Measurements from ENCODE around the gene KIF26B.

Gene KIF26B

GRCh38 chr1:245261786-245262185 is 107.0 kb downstream of the KIF26B start:
- TF ChIP-seq CTCF (IDR thresholded peaks at IDR 0.05), result no peak

GRCh38 chr1:245263529-245264095 is 108.8 kb downstream of the KIF26B start:
- no peak for TF ChIP-seq CTCF (IDR thresholded peaks at IDR 0.05)

- TF ChIP-seq CTCF (IDR thresholded peaks at IDR 0.05), result no peak
Measured at GRCh38 chr1:245264226-245264625, 109.4 kb downstream of the KIF26B start.

- TF ChIP-seq CTCF (IDR thresholded peaks at IDR 0.05), result no peak
Measured at GRCh38 chr1:245266105-245266504, 111.3 kb downstream of the KIF26B start.

- TF ChIP-seq CTCF (IDR thresholded peaks at IDR 0.05), result no peak
Measured at GRCh38 chr1:245270063-245270462, 115.3 kb downstream of the KIF26B start.

GRCh38 chr1:245270972-245271371 is 116.2 kb downstream of the KIF26B start:
- TF ChIP-seq CTCF (IDR thresholded peaks at IDR 0.05), result no peak

GRCh38 chr1:245272676-245273075 is 117.9 kb downstream of the KIF26B start:
- TF ChIP-seq CTCF (IDR thresholded peaks at IDR 0.05), result no peak

- TF ChIP-seq CTCF (IDR thresholded peaks at IDR 0.05), result no peak
Measured at GRCh38 chr1:245276445-245276844, 121.7 kb downstream of the KIF26B start.
